Measurements from ENCODE around the gene SQSTM1. TPM values are rescaled to one million over a fixed set of nuclear protein-coding genes. Genes with fewer than 3 reads are reported as not detected.

SQSTM1 gene
- total RNA-seq, 1 experiment from 2014 or later: 985 TPM

- H3K4me1 ChIP-seq (ENCODE audit: control insufficient read depth, insufficient read depth, low read length): peaks cover 23% of the 10 kb centered on the region
- in situ Hi-C loops (cut with HindIII; ENCODE audit: low pct_unique_long_range_greater_than_20kb, low sequenced_read_pairs) (no loop called here), intact Hi-C loops (cut with micrococcal nuclease; ENCODE audit: unreplicated experiment) (no loop called here)
- H3K27ac ChIP-seq (ENCODE audit: low read length): no peak overlapping the region
- DNase-seq (ENCODE audit: low read depth, low spot score) (no peak), ATAC-seq (peak; percentile 58)
- BruUV-seq (replicated peaks): no TSS peak
- peaks cover 8% of the 10 kb centered on the region for H3K36me3 ChIP-seq (ENCODE audit: control insufficient read depth, insufficient read depth, low read length)
- no peaks in the 10 kb centered on the region for H3K27me3 ChIP-seq (ENCODE audit: control insufficient read depth, insufficient read depth, low read length)
- H3K4me3 ChIP-seq (ENCODE audit: low read depth in 2 of 2, low read length in 2 of 2): no peak overlapping the region
- H3K9me3 ChIP-seq (ENCODE audit: control insufficient read depth, insufficient read depth, low read depth, low read length): no peaks in the 10 kb centered on the region
- ChIA-PET POLR2A (interaction anchor here (0.6 kb wide), 1 partner anchor 17 kb away, joined by 3 read pairs; no protein-coding TSS in a partner anchor), CTCF (no interaction called here)
- TF ChIP-seq POLR2AphosphoS5 (IDR thresholded peaks at IDR 0.05; ENCODE audit: low read depth, low read length): peak; percentile 92
- TF ChIP-seq SIN3A (IDR thresholded peaks at IDR 0.05; ENCODE audit: borderline replicate concordance, insufficient read depth, low read depth, low read length): 0 out of 2 replicates have a peak, but pooled peaks have one; percentile 51
- TF ChIP-seq, protein P1, sequence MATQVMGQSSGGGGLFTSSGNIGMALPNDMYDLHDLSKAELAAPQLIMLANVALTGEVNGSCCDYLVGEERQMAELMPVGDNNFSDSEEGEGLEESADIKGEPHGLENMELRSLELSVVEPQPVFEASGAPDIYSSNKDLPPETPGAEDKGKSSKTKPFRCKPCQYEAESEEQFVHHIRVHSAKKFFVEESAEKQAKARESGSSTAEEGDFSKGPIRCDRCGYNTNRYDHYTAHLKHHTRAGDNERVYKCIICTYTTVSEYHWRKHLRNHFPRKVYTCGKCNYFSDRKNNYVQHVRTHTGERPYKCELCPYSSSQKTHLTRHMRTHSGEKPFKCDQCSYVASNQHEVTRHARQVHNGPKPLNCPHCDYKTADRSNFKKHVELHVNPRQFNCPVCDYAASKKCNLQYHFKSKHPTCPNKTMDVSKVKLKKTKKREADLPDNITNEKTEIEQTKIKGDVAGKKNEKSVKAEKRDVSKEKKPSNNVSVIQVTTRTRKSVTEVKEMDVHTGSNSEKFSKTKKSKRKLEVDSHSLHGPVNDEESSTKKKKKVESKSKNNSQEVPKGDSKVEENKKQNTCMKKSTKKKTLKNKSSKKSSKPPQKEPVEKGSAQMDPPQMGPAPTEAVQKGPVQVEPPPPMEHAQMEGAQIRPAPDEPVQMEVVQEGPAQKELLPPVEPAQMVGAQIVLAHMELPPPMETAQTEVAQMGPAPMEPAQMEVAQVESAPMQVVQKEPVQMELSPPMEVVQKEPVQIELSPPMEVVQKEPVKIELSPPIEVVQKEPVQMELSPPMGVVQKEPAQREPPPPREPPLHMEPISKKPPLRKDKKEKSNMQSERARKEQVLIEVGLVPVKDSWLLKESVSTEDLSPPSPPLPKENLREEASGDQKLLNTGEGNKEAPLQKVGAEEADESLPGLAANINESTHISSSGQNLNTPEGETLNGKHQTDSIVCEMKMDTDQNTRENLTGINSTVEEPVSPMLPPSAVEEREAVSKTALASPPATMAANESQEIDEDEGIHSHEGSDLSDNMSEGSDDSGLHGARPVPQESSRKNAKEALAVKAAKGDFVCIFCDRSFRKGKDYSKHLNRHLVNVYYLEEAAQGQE (IDR thresholded peaks at IDR 0.05; ENCODE audit: insufficient read depth in 1 of 2, low read depth in 2 of 2, low read length in 1 of 2): peak in 1 of 2 experiments; percentile 21; a peak in 1 of 4 replicates
- TF ChIP-seq CTCF (IDR thresholded peaks at IDR 0.05): no peak
- TF ChIP-seq TCF7L2 (IDR thresholded peaks at IDR 0.05; ENCODE audit: low read depth, low read length): peak; percentile 98
These were observed 18.9 kb downstream of the SQSTM1 start for GRCh38 chr5:179839328-179840256.

DNA sequence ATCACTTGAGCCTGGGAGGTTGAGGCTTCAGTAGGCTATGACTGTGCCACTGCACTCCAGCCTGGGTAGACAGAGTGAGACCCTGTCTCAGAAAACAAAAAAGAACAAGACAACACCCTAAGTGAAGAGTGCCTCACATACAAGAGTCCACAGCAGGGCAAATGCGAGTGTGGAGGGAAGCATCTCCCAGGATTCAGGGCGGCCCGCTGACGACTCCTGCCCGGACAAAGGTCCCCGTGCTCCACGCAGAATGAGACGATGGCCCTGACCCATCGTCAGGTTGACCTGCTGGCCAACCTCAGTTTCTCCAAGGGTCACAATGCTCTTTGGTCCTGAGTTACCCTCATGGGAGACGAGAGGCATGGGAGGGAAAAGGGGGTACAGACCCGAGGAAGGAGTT is 19.6 kb downstream of the SQSTM1 start:
- Histone ChIP-seq H3K27ac (ENCODE audit: low read length) (no peak overlapping the region), H3K27me3 (ENCODE audit: control insufficient read depth, insufficient read depth, low read length) (no peaks in the 10 kb centered on the region), H3K9me3 (ENCODE audit: control insufficient read depth, insufficient read depth, low read depth, low read length) (no peaks in the 10 kb centered on the region), H3K4me3 (ENCODE audit: low read depth in 2 of 2, low read length in 2 of 2) (no peak overlapping the region), H3K36me3 (ENCODE audit: control insufficient read depth, insufficient read depth, low read length) (peaks cover 8% of the 10 kb centered on the region), H3K4me1 (ENCODE audit: control insufficient read depth, insufficient read depth, low read length) (peaks cover 23% of the 10 kb centered on the region)
- ATAC-seq (no peak; the same call in 1 of the 2 replicates), DNase-seq (ENCODE audit: low read depth, low spot score) (no peak)
- intact Hi-C loops (cut with micrococcal nuclease; ENCODE audit: unreplicated experiment) (no loop called here), in situ Hi-C loops (cut with HindIII; ENCODE audit: low pct_unique_long_range_greater_than_20kb, low sequenced_read_pairs) (no loop called here)
- ChIA-PET CTCF (no interaction called here), POLR2A (interaction anchor here (0.6 kb wide), 1 partner anchor 16 kb away, joined by 3 read pairs; no protein-coding TSS in a partner anchor)
- TF ChIP-seq TCF7L2 (IDR thresholded peaks at IDR 0.05; ENCODE audit: low read depth, low read length): no peak
- no peak for TF ChIP-seq CTCF (IDR thresholded peaks at IDR 0.05)
- no TSS peak for BruUV-seq (replicated peaks)

Data from Panc1 (cell line).